ENCODE results near the gene GPR146. TPM values are rescaled to one million over a fixed set of nuclear protein-coding genes. Genes with fewer than 3 reads are reported as not detected.

GPR146 gene
- total and polyA plus RNA-seq, 7 donors = 3.0 to 33.5 (median 10.8) TPM

DNA sequence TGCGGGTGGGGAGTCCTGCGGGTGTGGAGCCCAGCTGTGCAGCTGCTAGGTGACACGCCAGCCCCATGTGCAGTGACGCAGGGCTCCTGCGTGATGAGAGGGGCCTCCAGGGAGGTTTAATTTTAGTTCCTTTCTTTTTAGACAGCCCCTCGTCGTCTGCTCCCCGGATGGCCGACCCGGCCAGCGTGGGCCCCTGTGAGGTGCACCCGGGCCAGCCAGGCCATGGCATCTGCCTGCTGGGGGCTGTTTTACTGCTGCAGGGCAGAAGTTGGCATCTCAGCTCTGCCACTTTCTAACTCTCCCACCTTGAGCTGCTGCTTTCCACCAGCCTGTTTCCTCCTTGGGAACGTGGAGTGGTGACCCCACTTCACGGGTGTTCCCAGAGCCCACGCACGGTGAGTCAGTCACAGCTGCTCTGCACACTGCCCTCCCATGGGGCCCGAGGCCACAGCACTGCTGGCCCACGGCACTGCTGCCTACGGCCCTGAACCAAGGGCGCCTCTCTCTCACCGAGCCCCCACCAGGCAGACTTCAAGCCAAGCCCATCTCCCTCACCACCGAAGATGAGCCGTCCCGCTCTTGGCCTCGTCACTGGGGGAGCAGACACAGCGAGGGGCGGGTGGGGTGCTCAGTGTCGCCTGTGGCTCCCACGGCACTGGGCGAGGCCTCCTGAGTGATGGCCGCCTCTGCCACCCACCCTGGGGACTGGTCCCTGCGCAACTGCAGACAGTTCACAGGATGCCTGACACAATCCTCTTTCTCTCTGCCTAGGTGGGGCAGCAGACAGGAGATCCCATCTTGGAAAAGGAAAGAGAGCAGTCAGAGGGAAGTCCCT is 40.1 kb upstream of the GPR146 start:
- Histone ChIP-seq H3K36me3 (peaks cover 0 to 36% (median 13%) of the 10 kb centered on the region in 4 donors), H3K4me3 (no peak overlapping the region), H3K4me1 (no peaks in the 10 kb centered on the region), H3K9me3 (no peaks in the 10 kb centered on the region), H3K27me3 (no peaks in the 10 kb centered on the region), H3K27ac (no peak overlapping the region)
- DNase-seq = no peak
- 76 to 91% methylated on average over 32 of the region's 32 CpGs for WGBS, 2 donors
- intact Hi-C loops (cut with DNase I) = no loop called here
- no peak for TF ChIP-seq POLR2AphosphoS5 (IDR thresholded peaks at IDR 0.05)
- TF ChIP-seq EP300 (IDR thresholded peaks at IDR 0.05) = no peak
- TF ChIP-seq, protein P1, sequence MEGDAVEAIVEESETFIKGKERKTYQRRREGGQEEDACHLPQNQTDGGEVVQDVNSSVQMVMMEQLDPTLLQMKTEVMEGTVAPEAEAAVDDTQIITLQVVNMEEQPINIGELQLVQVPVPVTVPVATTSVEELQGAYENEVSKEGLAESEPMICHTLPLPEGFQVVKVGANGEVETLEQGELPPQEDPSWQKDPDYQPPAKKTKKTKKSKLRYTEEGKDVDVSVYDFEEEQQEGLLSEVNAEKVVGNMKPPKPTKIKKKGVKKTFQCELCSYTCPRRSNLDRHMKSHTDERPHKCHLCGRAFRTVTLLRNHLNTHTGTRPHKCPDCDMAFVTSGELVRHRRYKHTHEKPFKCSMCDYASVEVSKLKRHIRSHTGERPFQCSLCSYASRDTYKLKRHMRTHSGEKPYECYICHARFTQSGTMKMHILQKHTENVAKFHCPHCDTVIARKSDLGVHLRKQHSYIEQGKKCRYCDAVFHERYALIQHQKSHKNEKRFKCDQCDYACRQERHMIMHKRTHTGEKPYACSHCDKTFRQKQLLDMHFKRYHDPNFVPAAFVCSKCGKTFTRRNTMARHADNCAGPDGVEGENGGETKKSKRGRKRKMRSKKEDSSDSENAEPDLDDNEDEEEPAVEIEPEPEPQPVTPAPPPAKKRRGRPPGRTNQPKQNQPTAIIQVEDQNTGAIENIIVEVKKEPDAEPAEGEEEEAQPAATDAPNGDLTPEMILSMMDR (IDR thresholded peaks at IDR 0.05) = no peak

DNA sequence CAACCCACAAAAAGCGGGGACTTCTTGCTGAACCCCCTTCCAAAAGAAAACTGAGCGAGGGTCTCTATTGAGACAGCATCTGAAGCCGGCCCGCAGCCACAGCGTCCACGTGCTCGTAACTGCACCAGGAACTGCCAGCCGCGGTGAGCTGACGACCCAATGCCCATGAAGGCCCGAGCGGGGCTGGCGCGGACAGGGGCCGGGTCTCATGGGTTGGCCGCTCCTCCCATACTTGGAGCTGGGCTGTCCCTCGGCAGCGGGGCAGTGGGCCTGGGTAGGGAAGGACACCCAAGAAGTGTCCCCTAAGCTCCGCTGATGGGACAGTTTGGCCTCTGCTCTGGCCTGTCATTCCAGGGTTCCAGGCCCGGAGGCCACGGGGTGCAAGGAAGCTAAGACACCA is 39.0 kb upstream of the GPR146 start:
- WGBS, 2 donors = 93 to 94% methylated on average over 21 of the region's 21 CpGs

DNA sequence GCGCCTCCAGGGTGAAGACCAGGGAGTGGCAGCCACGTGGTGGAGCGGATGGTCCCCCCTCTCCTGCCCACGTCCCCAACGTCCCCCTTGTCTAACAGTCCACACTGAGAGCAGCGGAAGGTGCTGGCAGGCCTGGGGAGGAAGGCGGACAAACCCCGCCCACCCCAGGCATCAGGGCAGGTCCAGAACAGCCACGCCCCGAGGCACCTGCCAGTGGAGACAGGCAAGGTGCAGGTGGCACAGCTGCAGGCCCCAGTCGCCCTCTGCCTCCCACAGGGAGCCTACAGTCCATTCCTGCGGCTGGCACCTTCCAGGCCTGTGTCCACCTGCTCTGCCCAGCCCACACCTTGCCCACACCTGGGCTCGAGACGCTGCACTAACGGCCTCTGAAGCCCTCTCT is 36.4 kb upstream of the GPR146 start:
- no peaks in the 10 kb centered on the region for H3K27me3 ChIP-seq
- 28 to 72% methylated on average over 15 of the region's 15 CpGs for WGBS, 2 donors
- no peak for DNase-seq
- H3K9me3 ChIP-seq = no peaks in the 10 kb centered on the region
- H3K27ac ChIP-seq = no peak overlapping the region
- peaks cover 0 to 28% (median 17%) of the 10 kb centered on the region in 4 donors for H3K36me3 ChIP-seq
- H3K4me1 ChIP-seq = peaks cover 0 to 9% (median 4%) of the 10 kb centered on the region in 4 donors
- intact Hi-C loops (cut with DNase I) = no loop called here
- TF ChIP-seq POLR2AphosphoS5 (IDR thresholded peaks at IDR 0.05) (no peak), EP300 (IDR thresholded peaks at IDR 0.05) (no peak), POLR2A (IDR thresholded peaks at IDR 0.05) (no peak)
- TF ChIP-seq, protein P1 (IDR thresholded peaks at IDR 0.05) = no peak
- no peak overlapping the region for H3K4me3 ChIP-seq

More for the DNA sequence above, 39.0 kb upstream of the GPR146 start:
- Histone ChIP-seq H3K36me3 (peaks cover 0 to 34% (median 17%) of the 10 kb centered on the region in 4 donors), H3K27me3 (no peaks in the 10 kb centered on the region), H3K4me1 (no peaks in the 10 kb centered on the region), H3K9me3 (no peaks in the 10 kb centered on the region), H3K27ac (no peak overlapping the region), H3K4me3 (no peak overlapping the region)
- no peak for TF ChIP-seq EP300 (IDR thresholded peaks at IDR 0.05)
- no peak for TF ChIP-seq POLR2AphosphoS5 (IDR thresholded peaks at IDR 0.05)
- TF ChIP-seq, protein P1 (IDR thresholded peaks at IDR 0.05) = no peak
- no peak for TF ChIP-seq POLR2A (IDR thresholded peaks at IDR 0.05)
- DNase-seq = no peak
- intact Hi-C loops (cut with DNase I) = no loop called here

DNA sequence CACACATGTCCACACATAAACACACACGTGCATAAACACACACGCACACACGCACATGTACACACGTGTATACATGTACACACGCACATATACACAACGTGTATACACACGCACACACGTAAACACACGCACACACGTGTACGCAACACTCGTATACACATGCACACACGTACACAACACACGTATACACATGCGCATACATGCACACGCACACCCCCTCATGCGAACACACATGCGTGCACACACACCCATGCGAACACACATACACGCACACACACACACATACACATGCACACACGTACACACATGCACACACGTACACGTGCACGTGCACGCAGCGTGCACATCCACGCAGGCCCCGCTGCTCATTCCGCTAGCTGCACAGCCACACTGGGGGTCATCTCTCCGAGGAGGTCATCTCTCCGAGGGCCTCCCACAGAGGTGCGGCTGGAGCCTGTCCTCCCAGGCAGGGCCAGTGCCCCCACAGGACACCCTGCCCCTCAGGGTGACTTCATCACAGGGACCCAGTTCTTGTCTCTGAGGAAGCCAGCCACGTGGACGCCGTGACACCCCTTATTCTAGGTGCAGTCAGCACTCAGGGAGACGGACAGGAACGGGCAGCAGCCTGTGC is 35.5 kb upstream of the GPR146 start:
- H3K4me1 ChIP-seq = peaks cover 0 to 18% (median 6%) of the 10 kb centered on the region in 4 donors
- no peak overlapping the region for H3K27ac ChIP-seq
- no peak overlapping the region for H3K4me3 ChIP-seq
- intact Hi-C loops (cut with DNase I) = no loop called here
- no peaks in the 10 kb centered on the region for H3K9me3 ChIP-seq
- H3K36me3 ChIP-seq = peaks cover 0 to 28% (median 17%) of the 10 kb centered on the region in 4 donors
- 93 to 95% methylated on average over 37 of the region's 37 CpGs for WGBS, 2 donors
- TF ChIP-seq POLR2A (IDR thresholded peaks at IDR 0.05) = no peak
- TF ChIP-seq EP300 (IDR thresholded peaks at IDR 0.05) = no peak
- no peak for DNase-seq
- no peaks in the 10 kb centered on the region for H3K27me3 ChIP-seq

DNA sequence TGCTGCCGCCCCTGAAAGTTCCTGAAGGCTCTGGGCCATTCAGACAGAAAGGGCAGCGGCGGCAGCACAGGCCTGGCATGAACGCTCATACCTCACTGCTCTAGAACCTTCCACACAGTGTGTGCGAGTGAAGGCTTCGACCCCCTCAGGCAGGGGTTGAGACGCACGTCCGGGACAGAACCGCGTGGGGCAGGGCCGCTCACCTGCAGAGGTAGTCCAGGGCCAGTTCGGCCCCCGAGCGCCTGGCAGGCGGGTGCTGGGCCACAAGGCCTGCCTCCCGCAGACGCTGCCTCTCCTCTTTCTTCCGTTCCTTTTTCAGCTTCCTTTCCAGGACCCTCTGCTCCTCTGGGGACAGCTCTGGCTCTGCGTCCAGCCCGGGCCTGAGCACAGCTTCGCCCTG is 34.6 kb upstream of the GPR146 start:
- peaks cover 0 to 26% (median 17%) of the 10 kb centered on the region in 4 donors for H3K36me3 ChIP-seq
- TF ChIP-seq, protein P1 (IDR thresholded peaks at IDR 0.05) = no peak
- TF ChIP-seq POLR2A (IDR thresholded peaks at IDR 0.05) (no peak), EP300 (IDR thresholded peaks at IDR 0.05) (no peak), POLR2AphosphoS5 (IDR thresholded peaks at IDR 0.05) (no peak)
- H3K27me3 ChIP-seq = no peaks in the 10 kb centered on the region
- WGBS, 2 donors = 96 to 97% methylated on average over 22 of the region's 22 CpGs
- H3K4me3 ChIP-seq = no peak overlapping the region
- H3K4me1 ChIP-seq = peaks cover 0 to 20% (median 6%) of the 10 kb centered on the region in 4 donors
- intact Hi-C loops (cut with DNase I) = no loop called here
- no peaks in the 10 kb centered on the region for H3K9me3 ChIP-seq
- H3K27ac ChIP-seq = no peak overlapping the region
- DNase-seq = no peak
